GM21367 (cell line): ENCODE results near the gene METTL14.

Source experiments
- ATAC-seq: cut with Tn5 transposase; IDR thresholded peaks from one replicate; pipeline ENCODE4 v1.9.1; 2021; ENCODE audit not compliant: unreplicated experiment

The METTL14 gene

DNA sequence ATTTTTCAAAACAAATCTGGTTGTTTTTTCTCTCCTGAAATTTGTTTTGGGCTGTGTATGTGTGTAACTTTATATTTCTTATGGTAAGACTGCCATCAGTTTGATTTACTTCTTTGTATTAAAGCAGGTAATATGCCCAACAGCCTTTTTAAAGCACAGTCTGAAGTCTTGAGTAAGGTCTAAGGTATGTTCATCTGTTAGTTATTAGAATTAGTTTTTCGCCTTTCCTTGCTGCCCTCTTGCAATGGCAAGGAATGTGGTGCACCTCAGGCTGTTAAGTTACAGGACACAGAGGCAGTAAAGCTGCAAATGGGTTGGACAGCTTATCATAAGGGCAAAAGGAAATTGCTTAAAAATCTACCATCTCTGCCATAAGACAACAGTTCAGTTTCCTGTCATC is 71.8 kb downstream of the METTL14 start:
- ATAC-seq, result no peak

DNA sequence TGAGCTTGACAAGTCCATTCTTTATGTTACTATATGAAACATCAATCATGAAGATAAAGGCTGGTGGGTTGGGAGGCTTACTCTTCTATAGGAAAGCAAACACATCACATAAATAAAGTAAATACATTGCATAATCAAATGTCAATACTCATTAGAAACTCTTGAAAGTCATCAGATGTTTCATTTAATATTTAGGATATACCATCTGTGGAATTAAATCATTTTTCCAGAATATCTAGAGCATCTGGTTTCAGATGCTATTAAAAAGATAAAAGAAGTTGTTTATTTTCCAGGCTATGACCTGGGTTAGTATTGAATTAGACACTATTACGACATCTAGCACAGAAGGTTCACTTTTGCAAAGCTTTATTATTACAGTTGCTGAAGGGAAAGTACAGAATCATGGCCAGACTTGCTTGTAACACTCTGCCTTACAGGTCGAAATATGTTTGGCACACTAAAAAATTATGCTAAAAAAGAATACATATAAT is 72.6 kb downstream of the METTL14 start:
- no peak for ATAC-seq

DNA sequence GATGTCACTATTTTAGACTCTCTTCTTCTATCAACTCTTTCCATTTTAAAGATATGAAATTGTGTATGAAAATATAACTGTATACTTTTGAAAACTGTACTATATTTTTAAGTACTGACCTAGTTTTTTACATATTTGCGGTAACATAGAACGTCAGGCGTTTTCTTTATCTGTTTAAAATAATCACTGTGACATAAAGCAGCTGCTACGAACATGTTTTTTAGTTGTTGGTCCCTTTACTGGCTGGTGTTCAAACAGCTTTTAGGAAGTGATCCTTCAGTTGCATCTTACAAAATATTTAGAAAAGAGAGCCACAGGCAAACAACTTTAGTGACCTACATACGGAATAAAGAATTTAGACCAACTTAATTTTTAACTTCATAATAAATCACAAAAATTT is 73.1 kb downstream of the METTL14 start:
- ATAC-seq, result no peak

DNA sequence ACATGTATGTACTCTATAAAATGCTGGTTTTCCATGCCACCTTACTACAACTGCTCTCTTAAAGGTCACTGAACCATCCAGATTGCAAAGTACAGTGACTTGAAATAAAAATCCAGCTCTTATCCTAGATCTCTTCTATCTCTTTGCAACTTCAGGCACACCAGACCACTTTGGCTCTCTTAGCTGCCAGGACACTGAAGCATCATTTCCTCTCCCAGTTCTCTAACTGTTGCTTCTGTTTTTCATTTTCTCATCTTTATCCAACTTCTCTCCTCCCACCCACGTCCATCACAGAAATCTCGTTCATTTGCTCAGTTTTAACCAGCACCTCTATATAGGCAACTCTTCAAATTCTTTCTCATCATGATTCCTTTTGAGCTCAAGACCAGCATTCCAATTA is 74.3 kb downstream of the METTL14 start:
- no peak for ATAC-seq

DNA sequence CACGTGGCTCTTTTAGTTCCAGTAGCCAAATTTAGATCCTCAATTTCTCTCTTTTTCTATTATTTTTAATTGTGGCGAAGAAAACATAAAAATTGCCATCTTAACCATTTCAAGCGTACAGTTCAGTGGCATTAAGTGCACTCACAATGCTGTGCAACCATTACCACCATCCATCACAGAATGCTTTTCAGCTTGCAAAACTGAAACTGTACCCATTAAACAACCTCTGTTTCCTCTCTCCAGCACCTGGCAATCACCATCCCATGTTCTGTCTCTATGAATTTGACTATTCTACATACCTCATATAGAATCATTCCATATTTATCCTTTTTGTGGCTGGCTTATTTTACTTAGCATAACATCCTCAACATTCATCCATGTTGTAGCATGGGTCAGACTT is 74.9 kb downstream of the METTL14 start:
- ATAC-seq, result peak; percentile 28

DNA sequence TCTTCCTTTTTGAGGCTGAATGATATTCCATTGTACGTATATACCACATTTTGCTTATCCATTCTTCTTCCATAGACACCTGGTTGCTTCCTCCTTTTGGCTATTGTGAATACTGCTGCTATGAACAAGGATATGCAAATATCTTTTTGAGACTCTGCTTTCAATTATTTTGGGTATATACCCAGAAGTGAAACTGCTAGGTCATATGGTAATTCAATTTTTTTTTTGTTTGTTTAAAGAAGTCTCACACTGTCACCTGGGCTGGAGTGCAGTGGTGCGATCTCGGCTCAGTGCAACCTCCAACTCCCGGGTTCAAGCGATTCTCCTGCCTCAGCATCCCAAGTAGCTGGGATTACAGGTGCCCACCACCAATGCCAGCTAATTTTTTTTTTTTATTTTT is 75.3 kb downstream of the METTL14 start:
- peak; percentile 99 for ATAC-seq

DNA sequence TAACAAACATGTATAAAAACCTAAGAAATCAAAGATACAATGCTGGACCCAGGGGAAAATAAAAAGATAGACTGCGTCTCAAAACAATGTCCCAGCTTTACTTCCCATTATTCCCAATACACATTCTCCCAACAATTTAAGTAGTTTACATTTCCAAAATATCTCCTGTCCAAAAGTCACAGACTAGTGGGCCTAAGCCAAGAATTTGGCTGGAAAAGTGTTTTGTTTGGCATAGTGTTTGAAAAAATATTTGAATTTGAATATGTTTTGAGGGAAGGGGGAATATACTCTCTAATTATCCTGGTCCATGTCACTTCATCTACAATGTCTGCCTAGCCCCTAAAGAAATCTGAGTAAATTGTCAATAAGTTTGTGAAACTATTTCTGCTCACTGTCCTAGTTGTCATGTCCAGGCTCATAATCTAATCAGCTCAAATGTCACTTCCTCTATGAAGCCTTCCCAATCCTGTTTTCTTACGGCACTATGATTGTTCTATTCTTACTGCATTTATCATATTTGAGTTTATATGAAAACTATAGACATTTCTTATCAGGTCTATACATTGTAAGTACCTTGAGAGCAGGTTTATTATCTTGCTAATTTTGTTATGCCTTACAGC is 76.3 kb downstream of the METTL14 start:
- no peak for ATAC-seq

DNA sequence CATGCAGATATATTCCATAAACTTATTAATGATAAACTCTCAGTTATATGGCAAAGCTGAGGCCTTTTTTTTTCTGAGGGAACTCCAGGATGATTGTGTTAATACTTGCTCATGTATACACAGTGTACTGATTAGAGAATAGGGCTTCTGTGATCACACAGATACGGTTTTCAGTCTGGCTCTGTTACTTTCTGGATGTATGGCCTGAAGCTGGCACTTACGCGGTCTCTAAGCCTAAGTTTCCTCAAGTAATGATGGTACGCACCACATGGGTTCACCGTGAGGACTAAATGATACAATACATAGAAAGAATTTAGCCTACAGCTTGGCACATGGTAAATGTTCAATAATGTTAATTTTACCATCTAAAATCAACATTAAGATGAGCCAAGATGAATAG is 77.0 kb downstream of the METTL14 start:
- ATAC-seq, result no peak

DNA sequence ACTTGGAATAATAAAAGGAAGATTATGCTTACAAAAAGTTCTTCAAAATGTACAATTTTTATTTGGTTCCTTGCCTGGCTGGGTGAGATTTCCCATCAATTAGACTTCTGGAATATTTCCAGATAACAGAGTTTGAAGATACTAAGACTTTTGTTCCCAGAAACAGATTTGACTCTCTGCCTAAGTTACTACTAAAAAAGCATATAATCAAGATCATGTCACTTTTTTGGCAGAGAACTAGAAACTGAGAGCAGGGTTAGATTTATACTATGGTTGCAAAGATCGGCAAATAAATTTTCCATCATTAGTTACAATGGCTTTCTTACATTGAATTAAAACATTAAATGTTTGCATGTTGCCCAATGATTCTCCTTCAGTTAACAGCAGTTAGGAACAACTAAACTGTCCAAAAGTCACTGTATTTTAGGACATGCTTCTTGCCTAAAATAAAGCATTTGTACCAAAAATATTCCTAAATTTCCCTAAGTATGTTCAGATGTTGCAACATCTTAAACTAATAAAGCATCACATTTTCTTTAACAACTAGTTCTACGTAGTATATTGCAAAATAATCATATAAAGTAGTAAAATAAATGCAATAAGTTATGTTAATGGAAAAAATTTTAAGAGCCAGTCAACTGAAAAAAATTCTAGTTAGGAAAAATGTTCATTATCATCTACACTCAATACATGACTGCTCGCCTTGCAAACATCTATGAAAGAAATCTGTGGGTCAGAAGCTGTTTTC is 77.7 kb downstream of the METTL14 start:
- ATAC-seq, result no peak
